PFSK-1 (cell line): ENCODE results near the gene UBE2H.

Experiments
- FOXP2 ChIP-seq: optimal IDR thresholded peaks from 2 replicates; pipeline ENCODE3; 2011; ENCODE audit warnings: borderline replicate concordance, control low read depth, inconsistent platforms; ENCODE audit not compliant: insufficient read depth; ENCODE audit errors: extremely low read length, extremely low read depth
- POLR2AphosphoS5 ChIP-seq: IDR thresholded peaks from 2 replicates; pipeline ENCODE4 v1.6.1; 2012; ENCODE audit warnings: low read depth, mild to moderate bottlenecking, control low read depth, low read length, moderate library complexity
- SIN3A ChIP-seq: IDR thresholded peaks from 2 replicates; pipeline ENCODE4 v1.6.1; 2012; ENCODE audit warnings: mild to moderate bottlenecking, low read length, moderate library complexity, borderline replicate concordance; ENCODE audit not compliant: insufficient read depth
- TAF1 ChIP-seq: IDR thresholded peaks from 2 replicates; pipeline ENCODE4 v1.6.1; 2012; ENCODE audit warnings: low read length, control low read depth, borderline replicate concordance; ENCODE audit not compliant: insufficient read depth
- TF ChIP-seq, protein P1 (sequence below), 2 experiments: IDR thresholded peaks; 2 replicates each; pipeline versions ENCODE4 v1.6.1 to v1.8.0; 2011 to 2012; ENCODE audit warnings: low read depth in 2 of 2, low read length in 2 of 2, control low read depth in 1 of 2, inconsistent platforms in 1 of 2, mild to moderate bottlenecking in 1 of 2, moderate library complexity in 1 of 2; ENCODE audit not compliant: insufficient read depth in 1 of 2

DNA sequence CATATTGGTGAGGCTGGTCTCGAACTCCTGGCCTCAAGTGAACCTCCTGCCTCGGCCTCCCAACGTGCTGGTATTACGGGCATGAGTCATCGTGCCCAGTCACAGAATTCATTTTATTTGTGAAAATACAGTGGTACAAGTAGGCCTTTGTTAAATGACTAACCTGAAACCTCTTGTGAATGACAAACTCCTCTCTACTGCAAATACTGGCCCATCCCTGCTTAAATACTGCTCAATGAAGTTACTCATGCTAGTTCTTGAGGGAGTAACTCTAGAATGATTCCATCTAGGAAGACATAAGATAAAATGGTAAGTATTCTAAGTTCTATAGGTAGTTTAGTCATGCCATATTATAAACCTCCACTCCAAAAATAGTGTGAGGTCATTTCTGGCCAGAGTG lies 80.7 kb downstream of the UBE2H start:
- TF ChIP-seq POLR2AphosphoS5 (no peak), TAF1 (no peak), SIN3A (no peak), FOXP2 (no peak)
- TF ChIP-seq, protein P1, sequence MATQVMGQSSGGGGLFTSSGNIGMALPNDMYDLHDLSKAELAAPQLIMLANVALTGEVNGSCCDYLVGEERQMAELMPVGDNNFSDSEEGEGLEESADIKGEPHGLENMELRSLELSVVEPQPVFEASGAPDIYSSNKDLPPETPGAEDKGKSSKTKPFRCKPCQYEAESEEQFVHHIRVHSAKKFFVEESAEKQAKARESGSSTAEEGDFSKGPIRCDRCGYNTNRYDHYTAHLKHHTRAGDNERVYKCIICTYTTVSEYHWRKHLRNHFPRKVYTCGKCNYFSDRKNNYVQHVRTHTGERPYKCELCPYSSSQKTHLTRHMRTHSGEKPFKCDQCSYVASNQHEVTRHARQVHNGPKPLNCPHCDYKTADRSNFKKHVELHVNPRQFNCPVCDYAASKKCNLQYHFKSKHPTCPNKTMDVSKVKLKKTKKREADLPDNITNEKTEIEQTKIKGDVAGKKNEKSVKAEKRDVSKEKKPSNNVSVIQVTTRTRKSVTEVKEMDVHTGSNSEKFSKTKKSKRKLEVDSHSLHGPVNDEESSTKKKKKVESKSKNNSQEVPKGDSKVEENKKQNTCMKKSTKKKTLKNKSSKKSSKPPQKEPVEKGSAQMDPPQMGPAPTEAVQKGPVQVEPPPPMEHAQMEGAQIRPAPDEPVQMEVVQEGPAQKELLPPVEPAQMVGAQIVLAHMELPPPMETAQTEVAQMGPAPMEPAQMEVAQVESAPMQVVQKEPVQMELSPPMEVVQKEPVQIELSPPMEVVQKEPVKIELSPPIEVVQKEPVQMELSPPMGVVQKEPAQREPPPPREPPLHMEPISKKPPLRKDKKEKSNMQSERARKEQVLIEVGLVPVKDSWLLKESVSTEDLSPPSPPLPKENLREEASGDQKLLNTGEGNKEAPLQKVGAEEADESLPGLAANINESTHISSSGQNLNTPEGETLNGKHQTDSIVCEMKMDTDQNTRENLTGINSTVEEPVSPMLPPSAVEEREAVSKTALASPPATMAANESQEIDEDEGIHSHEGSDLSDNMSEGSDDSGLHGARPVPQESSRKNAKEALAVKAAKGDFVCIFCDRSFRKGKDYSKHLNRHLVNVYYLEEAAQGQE (IDR thresholded peaks at IDR 0.05; ENCODE audit: insufficient read depth in 1 of 2, low read depth in 2 of 2, low read length in 2 of 2) = no peak
